22Rv1 (cell line): ENCODE data around the gene GPA33.

Source experiments
- H3K27ac ChIP-seq: fragments of 450-650 bp; 2 replicates; pipeline ENCODE4 v1.5.1; 2017
- ZFX ChIP-seq: fragments of 450-650 bp; IDR thresholded peaks from 2 replicates; pipeline ENCODE4 v1.6.1; 2017; ENCODE audit warnings: antibody characterized with exemption, borderline replicate concordance
- TF ChIP-seq, protein P1 (sequence below): fragments of 450-650 bp; IDR thresholded peaks from 2 replicates; pipeline ENCODE4 v1.5.1; 2017; ENCODE audit warnings: mild to moderate bottlenecking

Gene GPA33

DNA sequence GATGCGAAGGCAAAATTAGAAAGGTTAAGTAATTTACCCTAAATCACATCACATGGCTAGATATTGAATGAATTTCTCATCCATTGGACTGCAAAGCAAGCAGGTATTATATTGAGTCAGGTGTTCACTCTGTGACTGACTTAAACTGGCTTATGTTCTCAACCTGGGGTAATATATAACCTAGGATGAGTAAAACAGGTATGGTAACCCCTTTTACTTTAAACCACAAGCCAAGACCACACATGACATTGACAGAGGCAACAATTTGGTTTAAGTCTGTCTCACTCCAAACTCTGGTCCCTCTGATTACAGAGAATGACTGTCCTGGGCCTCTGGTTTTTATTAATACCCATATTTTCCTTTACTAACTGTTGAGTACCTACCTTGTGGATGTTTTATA lies 67.8 kb downstream of the GPA33 start:
- no peak overlapping the region for H3K27ac ChIP-seq
- TF ChIP-seq, protein P1, sequence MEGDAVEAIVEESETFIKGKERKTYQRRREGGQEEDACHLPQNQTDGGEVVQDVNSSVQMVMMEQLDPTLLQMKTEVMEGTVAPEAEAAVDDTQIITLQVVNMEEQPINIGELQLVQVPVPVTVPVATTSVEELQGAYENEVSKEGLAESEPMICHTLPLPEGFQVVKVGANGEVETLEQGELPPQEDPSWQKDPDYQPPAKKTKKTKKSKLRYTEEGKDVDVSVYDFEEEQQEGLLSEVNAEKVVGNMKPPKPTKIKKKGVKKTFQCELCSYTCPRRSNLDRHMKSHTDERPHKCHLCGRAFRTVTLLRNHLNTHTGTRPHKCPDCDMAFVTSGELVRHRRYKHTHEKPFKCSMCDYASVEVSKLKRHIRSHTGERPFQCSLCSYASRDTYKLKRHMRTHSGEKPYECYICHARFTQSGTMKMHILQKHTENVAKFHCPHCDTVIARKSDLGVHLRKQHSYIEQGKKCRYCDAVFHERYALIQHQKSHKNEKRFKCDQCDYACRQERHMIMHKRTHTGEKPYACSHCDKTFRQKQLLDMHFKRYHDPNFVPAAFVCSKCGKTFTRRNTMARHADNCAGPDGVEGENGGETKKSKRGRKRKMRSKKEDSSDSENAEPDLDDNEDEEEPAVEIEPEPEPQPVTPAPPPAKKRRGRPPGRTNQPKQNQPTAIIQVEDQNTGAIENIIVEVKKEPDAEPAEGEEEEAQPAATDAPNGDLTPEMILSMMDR, result no peak
- no peak for TF ChIP-seq ZFX

DNA sequence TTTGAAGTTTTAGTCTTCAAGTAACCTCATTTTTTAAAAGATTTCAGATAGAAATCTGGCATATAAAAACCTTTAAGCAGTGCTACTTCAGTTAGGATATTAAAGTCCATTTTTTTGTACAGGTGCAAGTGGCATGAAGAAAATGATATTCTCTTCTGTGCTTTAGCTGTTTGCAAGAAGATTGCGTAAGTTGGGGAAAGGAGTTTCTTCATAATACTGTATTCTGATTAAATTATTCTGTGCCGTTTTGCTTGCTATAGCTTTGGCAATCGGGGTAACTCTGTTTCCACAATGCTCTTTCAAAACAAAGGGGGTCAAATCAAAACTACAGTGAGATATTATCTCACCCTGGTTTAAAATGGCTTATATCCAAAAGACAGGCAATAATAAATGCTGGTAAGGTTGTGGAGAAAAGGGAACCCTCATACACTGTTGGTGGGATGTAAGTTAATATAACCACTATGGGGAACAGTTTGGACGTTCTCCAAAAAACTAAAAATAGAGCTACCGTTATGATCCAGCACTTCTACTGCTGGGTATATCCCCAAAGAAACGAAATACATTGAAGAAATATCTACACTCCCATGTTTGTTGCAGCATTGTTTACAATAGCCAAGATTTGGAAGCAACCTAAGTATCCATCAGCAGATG lies 74.0 kb downstream of the GPA33 start:
- TF ChIP-seq, protein P1, result no peak
- H3K27ac ChIP-seq, result no peak overlapping the region

DNA sequence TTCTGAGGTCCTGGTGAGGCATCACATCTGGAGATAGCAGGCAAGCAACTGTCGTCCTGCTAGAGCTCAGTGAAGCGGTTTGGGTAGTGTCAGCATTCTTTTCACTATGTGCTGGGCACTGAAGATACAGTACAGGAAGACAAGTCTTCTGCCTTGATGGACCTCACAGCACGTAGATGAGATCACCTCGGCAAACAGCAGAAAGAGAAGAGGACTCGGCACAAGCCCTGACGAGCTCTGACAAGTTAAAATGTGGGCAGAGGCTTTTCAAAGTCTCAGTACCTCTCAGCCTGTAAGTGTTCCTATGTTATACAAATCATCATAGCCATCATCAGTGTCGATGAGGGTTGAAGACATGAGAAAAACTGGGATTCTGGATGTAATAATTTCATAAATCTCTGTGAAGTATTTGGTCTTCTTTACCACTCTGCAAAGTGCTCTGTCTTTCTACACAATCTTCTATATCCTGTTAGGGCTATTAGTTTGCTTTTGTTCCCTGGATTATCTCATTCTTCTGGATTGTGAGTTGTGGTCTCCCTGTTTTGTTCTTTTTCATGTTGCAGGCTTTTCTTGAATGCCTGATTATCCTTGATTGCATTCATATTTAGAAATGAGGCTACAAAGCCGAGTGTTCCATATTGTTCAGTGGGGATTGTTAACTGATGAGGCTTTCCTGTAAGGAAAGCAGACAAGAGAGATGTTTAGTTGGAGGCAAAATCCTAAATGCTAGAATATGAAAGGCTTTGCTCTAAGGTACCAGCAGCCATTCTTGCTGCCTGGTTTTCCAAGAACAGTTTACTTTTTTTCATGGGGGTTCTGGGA lies 76.9 kb downstream of the GPA33 start:
- no peak for TF ChIP-seq ZFX
- TF ChIP-seq, protein P1, result no peak
- H3K27ac ChIP-seq, result no peak overlapping the region

DNA sequence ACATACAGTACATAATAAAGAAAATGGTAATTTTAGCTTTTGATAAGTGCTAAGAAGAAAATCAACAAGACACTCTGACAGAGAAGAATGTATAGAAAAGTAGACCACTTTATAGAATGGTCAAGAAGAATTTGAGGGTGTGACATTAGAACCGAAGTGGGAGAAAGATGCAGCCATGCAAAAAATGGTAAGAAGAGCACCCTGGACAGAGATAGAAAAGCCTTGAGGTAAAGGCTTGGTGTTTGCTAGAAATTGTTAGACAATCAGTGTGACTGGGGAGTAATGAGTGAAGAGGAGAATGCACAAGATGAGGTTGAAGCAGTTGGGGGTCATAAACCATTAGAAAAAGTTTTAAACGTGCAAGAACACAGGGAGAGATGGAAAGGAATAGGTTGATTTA lies 77.6 kb downstream of the GPA33 start:
- H3K27ac ChIP-seq, result no peak overlapping the region
- TF ChIP-seq, protein P1, result no peak
- no peak for TF ChIP-seq ZFX

DNA sequence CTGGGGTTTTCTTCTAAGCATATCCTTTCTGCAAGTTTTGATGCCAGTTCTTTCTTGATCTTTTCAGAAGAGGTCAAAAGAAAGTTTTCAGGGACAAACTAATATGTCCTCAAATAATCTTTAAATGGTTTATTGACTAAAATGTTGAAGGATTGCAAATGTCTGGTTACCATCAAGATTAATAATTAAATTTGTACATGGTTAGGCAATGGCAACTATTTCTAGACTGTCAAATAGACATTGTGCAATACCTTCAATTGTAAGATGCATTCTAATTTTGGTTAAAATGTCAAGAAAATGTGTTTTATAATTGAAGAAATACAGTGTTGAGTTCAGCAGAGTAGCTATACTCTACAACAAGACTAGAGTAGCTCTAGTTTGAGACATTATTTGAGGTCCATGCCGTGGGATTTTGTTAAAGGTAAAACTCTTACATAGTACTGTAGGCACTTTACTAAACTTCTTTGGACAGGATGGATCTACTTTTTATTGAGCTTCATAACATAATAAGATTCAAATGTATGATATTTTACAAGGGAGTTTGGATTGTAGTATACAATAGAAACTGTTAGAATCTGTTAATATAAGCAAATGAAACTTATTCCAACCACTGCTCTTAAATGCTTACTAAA lies 78.5 kb downstream of the GPA33 start:
- TF ChIP-seq, protein P1, result no peak
- TF ChIP-seq ZFX, result no peak
- no peak overlapping the region for H3K27ac ChIP-seq

DNA sequence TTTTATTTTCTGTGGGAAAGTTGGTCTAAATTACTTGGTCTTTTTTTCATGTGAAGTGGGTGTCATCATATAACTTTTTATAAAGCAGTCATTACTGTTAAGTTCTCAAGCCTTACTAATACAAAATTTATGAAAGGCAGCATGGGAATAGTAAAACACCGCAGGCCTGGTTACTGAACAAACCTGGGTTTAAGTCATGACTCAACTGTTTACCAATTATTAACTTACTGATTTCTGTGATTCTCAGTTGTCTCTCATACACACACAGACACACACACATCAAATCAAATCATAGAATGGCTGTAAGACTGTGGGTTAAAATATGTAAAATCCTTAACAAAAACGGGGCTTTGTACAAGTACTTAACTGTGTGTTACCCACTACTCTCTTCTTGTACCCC lies 86.5 kb downstream of the GPA33 start:
- no peak overlapping the region for H3K27ac ChIP-seq
- TF ChIP-seq ZFX, result no peak
- TF ChIP-seq, protein P1, result no peak
